Keratinocyte (primary cell): ENCODE measurements around the gene FGF8. TPM values are rescaled to one million over a fixed set of nuclear protein-coding genes. Genes with fewer than 3 reads are reported as not detected.

Experiments
- DNase-seq: peaks from one replicate; pipeline ENCODE4 v3.0.0-alpha.2; 2011; ENCODE audit warnings: low read depth, missing footprints, low spot score
- FAIRE-seq: peaks from 2 replicates; lab custom pipeline; 2011; peaks lifted over from hg19 to GRCh38; lab: Jason Lieb, UNC
- H2AFZ ChIP-seq: 2 replicates; pipeline ENCODE4 v1.6.0; 2012; ENCODE audit warnings: low read length, control low read depth, inconsistent platforms; ENCODE audit not compliant: control insufficient read depth
- H3K27ac ChIP-seq: 2 replicates; pipeline ENCODE4 v1.5.1; 2011; ENCODE audit warnings: low read length; ENCODE audit not compliant: control insufficient read depth, insufficient read depth
- H3K27me3 ChIP-seq: 3 replicates; pipeline ENCODE4 v1.6.0; 2011; ENCODE audit warnings: low read length; ENCODE audit not compliant: control insufficient read depth, insufficient read depth; ENCODE audit errors: extremely low read depth
- H3K36me3 ChIP-seq, 2 experiments: 2 replicates in 1 of 2; 3 replicates in 1 of 2; pipeline ENCODE4 v1.5.1; 2011; ENCODE audit warnings: low read length in 2 of 2, mild to moderate bottlenecking in 1 of 2; ENCODE audit not compliant: control insufficient read depth in 2 of 2, insufficient read depth in 2 of 2; ENCODE audit errors: extremely low read depth in 1 of 2
- H3K4me1 ChIP-seq: 3 replicates; pipeline ENCODE4 v1.5.1; 2011; ENCODE audit warnings: low read length; ENCODE audit not compliant: control insufficient read depth, insufficient read depth; ENCODE audit errors: extremely low read depth
- H3K4me2 ChIP-seq: 3 replicates; pipeline ENCODE4 v1.6.0; 2011; ENCODE audit warnings: low read depth, low read length; ENCODE audit not compliant: control insufficient read depth, insufficient read depth; ENCODE audit errors: extremely low read depth
- H3K4me3 ChIP-seq, 3 experiments: fragments of 200-600 bp in 1 of 3; sonication (generic) in 1 of 3; 2 replicates in 2 of 3; 3 replicates in 1 of 3; pipeline ENCODE4 v1.5.1; 2011 to 2016; ENCODE audit warnings: low read length in 3 of 3, mild to moderate bottlenecking in 3 of 3, control low read depth in 2 of 3, inconsistent platforms in 1 of 3, low read depth in 1 of 3, mixed read lengths in 1 of 3, mixed run types in 1 of 3, moderate library complexity in 1 of 3; ENCODE audit not compliant: control insufficient read depth in 2 of 3, insufficient read depth in 2 of 3; ENCODE audit errors: extremely low read depth in 1 of 3
- H3K79me2 ChIP-seq: 2 replicates; pipeline ENCODE4 v1.6.0; 2012; ENCODE audit warnings: low read length; ENCODE audit not compliant: control insufficient read depth, insufficient read depth
- H3K9ac ChIP-seq: 3 replicates; pipeline ENCODE4 v1.6.0; 2011; ENCODE audit warnings: low read length; ENCODE audit not compliant: control insufficient read depth, insufficient read depth; ENCODE audit errors: extremely low read depth
- H3K9me1 ChIP-seq: 3 replicates; pipeline ENCODE4 v1.6.0; 2011; ENCODE audit warnings: low read length; ENCODE audit not compliant: control insufficient read depth, insufficient read depth; ENCODE audit errors: extremely low read depth
- H3K9me3 ChIP-seq: 2 replicates; pipeline ENCODE4 v1.5.1; 2012; ENCODE audit warnings: low read depth, low read length; ENCODE audit not compliant: control insufficient read depth
- H4K20me1 ChIP-seq: 3 replicates; pipeline ENCODE4 v1.6.0; 2011; ENCODE audit warnings: low read length; ENCODE audit not compliant: control insufficient read depth, insufficient read depth; ENCODE audit errors: extremely low read depth
- CTCF ChIP-seq, 3 experiments: IDR thresholded peaks in 1 of 3; conservative IDR thresholded peaks in 1 of 3; optimal IDR thresholded peaks in 1 of 3; 2 replicates in 2 of 3; 3 replicates in 1 of 3; pipeline versions ENCODE3 to v1.5.1; 2011; ENCODE audit warnings: low read length in 3 of 3, mild to moderate bottlenecking in 3 of 3, moderate library complexity in 2 of 3, control low read depth in 1 of 3, inconsistent platforms in 1 of 3; ENCODE audit not compliant: insufficient read depth in 2 of 3; ENCODE audit errors: extremely low read depth in 1 of 3
- EZH2 ChIP-seq: IDR thresholded peaks from one replicate; pipeline ENCODE4 v1.6.1; 2012; ENCODE audit warnings: inconsistent platforms, mild to moderate bottlenecking, low read length, moderate library complexity
- dilution Hi-C: fragments of 300-500 bp; cut with MboI; formaldehyde crosslinking; loops from one replicate; pipeline ENCODE4 v1.7.0; 2020; ENCODE audit warnings: low sequenced_read_pairs; ENCODE audit not compliant: extremely low pct_ligation_motif_present
- polyA plus RNA-seq, 5 experiments: library from polyadenylated mRNA; depleted of rRNA in 3 of 5; stranded (reverse) in 3 of 5; stranded (forward) in 1 of 5; unstranded in 1 of 5; fragments of >200 nt; gene quantifications; 1 replicate in 1 of 5; 2 replicates in 3 of 5; 3 replicates in 1 of 5; pipeline versions ENCODE4 v1.2.1 to v1.2.3, GENCODE V29; 2011 to 2012; ENCODE audit warnings: missing spikeins in 2 of 5, low read depth in 1 of 5, low replicate concordance in 1 of 5

Gene FGF8
- polyA plus RNA-seq, 1 donor (not counting 4 experiments of a cell fraction or from before 2014, with no cell fraction given), result not detected

GRCh38 chr10:101741938-101742337 is 34.0 kb downstream of the FGF8 start:
- no peaks in the 10 kb centered on the region for H3K4me1 ChIP-seq
- H3K4me3 ChIP-seq, result no peak overlapping the region
- H2AFZ ChIP-seq, result no peak overlapping the region
- no peaks in the 10 kb centered on the region for H3K79me2 ChIP-seq
- DNase-seq, result no peak
- H3K27me3 ChIP-seq, result peaks cover 7% of the 10 kb centered on the region
- no peaks in the 10 kb centered on the region for H3K36me3 ChIP-seq
- no peaks in the 10 kb centered on the region for H3K9me1 ChIP-seq
- H4K20me1 ChIP-seq, result no peaks in the 10 kb centered on the region
- no peak overlapping the region for H3K9ac ChIP-seq
- FAIRE-seq, result no peak
- no peak overlapping the region for H3K4me2 ChIP-seq
- dilution Hi-C loops, result no loop called here
- TF ChIP-seq EZH2 (no peak), CTCF (optimal IDR thresholded peaks at IDR 0.05 in 1 of 3, IDR thresholded peaks at IDR 0.05 in 1 of 3, conservative IDR thresholded peaks at IDR 0.05 in 1 of 3; ENCODE audit: extremely low read depth in 1 of 3, insufficient read depth in 2 of 3, low read length in 3 of 3) (no peak)
- no peak overlapping the region for H3K27ac ChIP-seq
- no peaks in the 10 kb centered on the region for H3K9me3 ChIP-seq

DNA sequence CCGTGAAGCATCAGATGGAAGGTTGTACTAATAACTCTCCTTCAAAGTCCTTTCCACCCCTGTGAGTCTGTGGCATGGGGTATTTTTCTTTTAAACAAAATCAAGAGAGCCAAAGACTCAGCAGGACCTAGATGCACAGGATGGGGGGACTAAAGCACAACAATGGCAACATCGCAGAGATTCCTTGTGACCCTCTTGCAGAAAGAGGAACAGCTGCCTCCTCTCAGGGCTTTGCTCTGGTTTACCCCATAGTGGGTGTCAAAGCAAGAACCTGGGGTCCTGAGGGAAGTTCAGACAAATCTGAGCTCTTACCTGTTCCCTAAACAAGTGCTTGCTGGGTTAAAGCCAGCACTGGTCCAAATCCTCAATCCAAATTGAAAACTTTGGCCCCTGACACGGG is 39.2 kb downstream of the FGF8 start:
- Histone ChIP-seq H2AFZ (no peak overlapping the region), H3K9me3 (no peaks in the 10 kb centered on the region), H3K9me1 (no peaks in the 10 kb centered on the region), H3K4me1 (no peaks in the 10 kb centered on the region), H3K27ac (no peak overlapping the region), H3K4me2 (no peak overlapping the region), H3K79me2 (no peaks in the 10 kb centered on the region), H3K27me3 (peaks cover 7% of the 10 kb centered on the region), H3K9ac (no peak overlapping the region), H3K4me3 (no peak overlapping the region), H3K36me3 (no peaks in the 10 kb centered on the region), H4K20me1 (no peaks in the 10 kb centered on the region)
- no peak for TF ChIP-seq CTCF (optimal IDR thresholded peaks at IDR 0.05 in 1 of 3, IDR thresholded peaks at IDR 0.05 in 1 of 3, conservative IDR thresholded peaks at IDR 0.05 in 1 of 3; ENCODE audit: extremely low read depth in 1 of 3, insufficient read depth in 2 of 3, low read length in 3 of 3)
- TF ChIP-seq EZH2, result no peak
- no peak for DNase-seq
- FAIRE-seq, result no peak
- dilution Hi-C loops, result no loop called here
